GM19468 (cell line): ENCODE results near the gene NES.

Experiments used
- ATAC-seq: cut with Tn5 transposase; IDR thresholded peaks from one replicate; pipeline ENCODE4 v1.9.1; 2021; ENCODE audit warnings: mild to moderate bottlenecking, moderate library complexity, moderate number of reproducible peaks; ENCODE audit not compliant: unreplicated experiment; ENCODE audit errors: extremely low read depth

NES gene

GRCh38 chr1:156676820-156677615 lies at the start of gene NES:
NES (minus strand) TSS chr1:156677407; CDS start chr1:156677264, 143 bp downstream.
- ATAC-seq = no peak

- no peak for ATAC-seq
These were observed 49.5 kb upstream of the NES start for GRCh38 chr1:156726549-156727226.

- ATAC-seq = no peak
These were observed 48.6 kb upstream of the NES start for GRCh38 chr1:156725683-156726280.

GRCh38 chr1:156721535-156721934 lies 44.3 kb upstream of the NES start:
- no peak for ATAC-seq

GRCh38 chr1:156721131-156721530 lies 43.9 kb upstream of the NES start:
- no peak for ATAC-seq

- no peak for ATAC-seq
These were observed 40.1 kb upstream of the NES start for GRCh38 chr1:156717351-156717750.

- no peak for ATAC-seq
These were observed 37.6 kb upstream of the NES start for GRCh38 chr1:156714830-156715229.

- ATAC-seq = no peak
These were observed 35.4 kb upstream of the NES start for GRCh38 chr1:156712626-156713025.

- ATAC-seq = no peak
These were observed 34.0 kb upstream of the NES start for GRCh38 chr1:156711011-156711817.

GRCh38 chr1:156709757-156710489 lies 32.7 kb upstream of the NES start:
- ATAC-seq = no peak

GRCh38 chr1:156709031-156709430 lies 31.8 kb upstream of the NES start:
- no peak for ATAC-seq

GRCh38 chr1:156708218-156708661 lies 31.0 kb upstream of the NES start:
- no peak for ATAC-seq

- no peak for ATAC-seq
These were observed 30.4 kb upstream of the NES start for GRCh38 chr1:156707417-156708217.

GRCh38 chr1:156706657-156707416 lies 29.6 kb upstream of the NES start:
- ATAC-seq = no peak

GRCh38 chr1:156705918-156706656 lies 28.9 kb upstream of the NES start:
- ATAC-seq = no peak

- no peak for ATAC-seq
These were observed 28.2 kb upstream of the NES start, which contains the start of gene CRABP2 for GRCh38 chr1:156705321-156705917. CRABP2 (minus strand) TSS chr1:156705583; CDS start chr1:156705446, 137 bp downstream.

GRCh38 chr1:156704930-156705320 lies 27.7 kb upstream of the NES start:
- no peak for ATAC-seq
